Kidney epithelial cell (primary cell): Measurements from ENCODE around the gene CALD1. TPM values are rescaled to one million over a fixed set of nuclear protein-coding genes. Genes with fewer than 3 reads are reported as not detected.
A peak's percentile ranks its signal among the peaks of the same experiment; 100 is the strongest.
"Not testable (repeated sequence)": the region's sequence is repeated elsewhere in the genome, so short reads cannot be mapped to it uniquely, and the experiment has no call there.

Experiments
- DNase-seq: peaks from one replicate; pipeline ENCODE4 v3.0.0-alpha.2; 2010; ENCODE audit warnings: low read depth
- H3K27me3 ChIP-seq: 2 replicates; pipeline ENCODE4 v1.6.0; 2011; ENCODE audit warnings: low read length; ENCODE audit not compliant: control insufficient read depth, insufficient read depth
- H3K36me3 ChIP-seq: 2 replicates; pipeline ENCODE4 v1.5.1; 2011; ENCODE audit warnings: low read length; ENCODE audit not compliant: control insufficient read depth, insufficient read depth
- H3K4me3 ChIP-seq: 2 replicates; pipeline ENCODE4 v1.5.1; 2011; ENCODE audit warnings: low read depth, mild to moderate bottlenecking, control low read depth, low read length
- CTCF ChIP-seq: IDR thresholded peaks from 2 replicates; pipeline ENCODE4 v1.5.1; 2011; ENCODE audit warnings: mild to moderate bottlenecking, moderate library complexity, low read length, control low read depth, inconsistent platforms; ENCODE audit not compliant: insufficient read depth, poor library complexity, severe bottlenecking
- total RNA-seq: library from RNA; depleted of rRNA; stranded (reverse); fragments of >200 nt; gene quantifications from 2 replicates; pipeline ENCODE4 v1.2.3, GENCODE V29; 2015

CALD1 gene
- total RNA-seq, 1 donor from 2014 or later: 255 TPM

DNA sequence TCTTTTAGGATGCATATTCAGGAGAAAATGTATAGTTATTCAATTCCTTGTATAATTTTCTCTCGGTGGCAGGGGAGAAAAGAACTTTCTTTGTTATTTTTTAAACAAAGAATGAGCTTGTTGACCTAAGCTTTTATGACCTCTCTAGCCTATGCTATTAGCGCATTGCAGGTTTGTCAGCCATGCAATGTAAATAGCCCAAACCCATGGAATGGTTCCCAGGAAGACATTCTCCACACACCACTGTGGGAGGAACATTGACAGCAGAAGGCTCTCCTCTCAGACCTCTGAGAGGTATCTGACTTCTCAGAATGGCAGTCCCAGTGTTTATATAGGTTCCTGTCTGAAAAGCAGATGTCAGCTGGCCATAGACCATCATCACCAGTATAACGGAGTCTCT lies 187.3 kb downstream of the CALD1 start:
- Histone ChIP-seq H3K4me3 (no peak overlapping the region), H3K27me3 (no peaks in the 10 kb centered on the region), H3K36me3 (no peaks in the 10 kb centered on the region)
- TF ChIP-seq CTCF: no peak
- no peak for DNase-seq

DNA sequence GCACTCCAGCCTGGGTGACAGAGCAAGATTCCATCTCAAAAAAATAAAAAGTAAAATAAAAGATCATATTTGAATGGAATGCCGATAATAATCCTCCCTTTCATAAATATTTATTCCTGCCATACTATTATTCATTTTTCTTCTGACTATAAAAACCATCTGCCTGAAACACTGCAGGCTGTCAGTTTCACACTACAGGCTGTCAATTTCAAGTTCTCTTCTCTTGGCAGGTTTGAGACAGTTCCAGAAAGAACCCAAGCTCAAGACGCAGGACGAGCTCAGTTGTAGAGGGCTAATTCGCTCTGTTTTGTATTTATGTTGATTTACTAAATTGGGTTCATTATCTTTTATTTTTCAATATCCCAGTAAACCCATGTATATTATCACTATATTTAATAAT lies 188.7 kb downstream of the CALD1 start:
- Histone ChIP-seq H3K4me3 (no peak overlapping the region), H3K27me3 (no peaks in the 10 kb centered on the region), H3K36me3 (no peaks in the 10 kb centered on the region)
- no peak for TF ChIP-seq CTCF
- DNase-seq: no peak

- not testable (repeated sequence) for H3K36me3 ChIP-seq, H3K27me3 ChIP-seq, DNase-seq, H3K4me3 ChIP-seq
Measured at GRCh38 chr7:134981645-134982044, 202.2 kb downstream of the CALD1 start.

GRCh38 chr7:134985894-134986362 lies 206.5 kb downstream of the CALD1 start:
- peak overlapping the region; percentile 68 for H3K4me3 ChIP-seq
- no peaks in the 10 kb centered on the region for H3K36me3 ChIP-seq
- DNase-seq: no peak
- TF ChIP-seq CTCF: no peak
- no peaks in the 10 kb centered on the region for H3K27me3 ChIP-seq

GRCh38 chr7:134986363-134987251 lies 207.2 kb downstream of the CALD1 start, which contains the start of gene AGBL3:
Gene AGBL3 (plus strand): TSS chr7:134986508. CDS start chr7:134987934, 1,426 bp downstream.
- DNase-seq: peak; percentile 81
- peak; percentile 69 for TF ChIP-seq CTCF
- no peaks in the 10 kb centered on the region for H3K27me3 ChIP-seq

GRCh38 chr7:134988161-134988560 lies 208.7 kb downstream of the CALD1 start:
- DNase-seq: no peak
- Histone ChIP-seq H3K4me3 (no peak overlapping the region), H3K27me3 (no peaks in the 10 kb centered on the region), H3K36me3 (no peaks in the 10 kb centered on the region)
- no peak for TF ChIP-seq CTCF

More at GRCh38 chr7:134986363-134987251, 207.2 kb downstream of the CALD1 start, which contains the start of gene AGBL3:
- Histone ChIP-seq H3K4me3 (peak within 1 kb of the TSS; percentile 68), H3K36me3 (no peaks in the 10 kb centered on the region)
